ENCODE measurements around the gene HOXB9. TPM values are rescaled to one million over a fixed set of nuclear protein-coding genes. Genes with fewer than 3 reads are reported as not detected.

Gene HOXB9
- total and polyA plus RNA-seq, 9 of the 15 experiments (the other 6 are each of a cell fraction or from before 2014, with no cell fraction given) = 3.1 to 196 (median 77.6) TPM

GRCh38 chr17:48618256-48618896 lies 7.8 kb downstream of the HOXB9 start (continued):
- TF ChIP-seq SMAD4 (CRISPR knock-in tag; conservative IDR thresholded peaks at IDR 0.05) (no peak), PHB2 (IDR thresholded peaks at IDR 0.05; ENCODE audit: low read depth) (no peak), SIN3B (IDR thresholded peaks at IDR 0.05; ENCODE audit: low read depth) (no peak), ZNF165 (CRISPR knock-in tag; IDR thresholded peaks at IDR 0.05; ENCODE audit: borderline replicate concordance) (no peak), ZNF644 (tag; IDR thresholded peaks at IDR 0.05; ENCODE audit: low read depth) (no peak), ZNF696 (CRISPR knock-in tag; conservative IDR thresholded peaks at IDR 0.05) (no peak), PML (IDR thresholded peaks at IDR 0.05; ENCODE audit: low read length) (0 out of 2 replicates have a peak, but pooled peaks have one; percentile 29), ARID2 (IDR thresholded peaks at IDR 0.05) (peak; percentile 81; the same call in 1 of the 2 replicates), UBTF (IDR thresholded peaks at IDR 0.05; ENCODE audit: borderline replicate concordance in 1 of 2, low read depth in 2 of 2, low read length in 2 of 2) (peak; percentile 32 to 84; a peak in 1 of 4 replicates), REST (IDR thresholded peaks at IDR 0.05; ENCODE audit: borderline replicate concordance) (peak; percentile 90), REST (CRISPR knock-in tag; IDR thresholded peaks at IDR 0.05; ENCODE audit: low read depth) (no peak), SRSF3 (IDR thresholded peaks at IDR 0.05; ENCODE audit: insufficient read depth, low read length) (no peak), CTBP1 (IDR thresholded peaks at IDR 0.05; ENCODE audit: borderline replicate concordance) (peak; percentile 55; the same call in 1 of the 2 replicates), ZNF778 (CRISPR knock-in tag; IDR thresholded peaks at IDR 0.05) (no peak), NFYB (IDR thresholded peaks at IDR 0.05; ENCODE audit: extremely low read depth, insufficient read length) (no peak)

Measured in K562 (cell line).